GM19468 (cell line): ENCODE data around the gene FOXA3.
"Not testable (repeated sequence)": the region's sequence is repeated elsewhere in the genome, so short reads cannot be mapped to it uniquely, and the experiment has no call there.

ENCODE experiments used
- ATAC-seq: cut with Tn5 transposase; IDR thresholded peaks from one replicate; pipeline ENCODE4 v1.9.1; 2021; ENCODE audit warnings: mild to moderate bottlenecking, moderate library complexity, moderate number of reproducible peaks; ENCODE audit not compliant: unreplicated experiment; ENCODE audit errors: extremely low read depth

Gene FOXA3

DNA sequence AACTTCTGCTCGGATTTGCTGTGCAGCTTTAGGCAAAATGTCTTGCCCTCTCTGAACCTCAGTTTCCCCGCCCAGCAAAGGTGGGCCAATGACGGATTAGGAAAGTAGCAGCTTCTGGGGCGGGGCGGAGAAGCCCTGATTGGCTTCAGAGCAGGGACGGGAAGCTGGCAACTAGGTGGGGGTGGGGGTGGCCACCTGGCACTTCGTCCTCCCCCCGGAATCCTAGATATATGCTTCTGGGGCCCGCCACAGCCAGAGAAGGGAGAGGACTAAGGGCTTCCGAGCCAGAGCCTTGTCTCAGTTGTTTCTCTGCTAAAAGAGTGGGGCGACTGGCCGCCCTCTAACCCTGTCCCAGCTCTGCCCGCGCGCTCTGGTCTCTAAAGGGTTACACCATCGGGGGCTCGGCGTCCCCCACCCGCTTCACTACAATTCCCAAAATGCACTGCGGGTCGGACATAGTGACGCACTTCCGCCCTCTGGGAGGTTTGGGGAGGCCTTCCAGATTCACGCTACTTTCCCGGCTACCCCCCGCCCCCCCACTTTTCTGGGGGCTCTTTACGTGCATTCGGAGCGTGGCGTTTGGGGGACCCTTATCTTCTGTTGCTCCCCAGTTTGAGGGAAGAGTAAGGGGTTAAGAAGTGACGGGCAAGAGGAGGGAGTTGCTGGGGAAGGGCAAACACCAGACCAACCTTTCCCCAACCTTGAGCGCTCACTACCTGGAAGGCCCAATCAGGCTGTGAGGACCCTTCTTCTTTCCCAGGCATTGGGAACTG lies 22.5 kb downstream of the FOXA3 start:
- ATAC-seq: no peak

DNA sequence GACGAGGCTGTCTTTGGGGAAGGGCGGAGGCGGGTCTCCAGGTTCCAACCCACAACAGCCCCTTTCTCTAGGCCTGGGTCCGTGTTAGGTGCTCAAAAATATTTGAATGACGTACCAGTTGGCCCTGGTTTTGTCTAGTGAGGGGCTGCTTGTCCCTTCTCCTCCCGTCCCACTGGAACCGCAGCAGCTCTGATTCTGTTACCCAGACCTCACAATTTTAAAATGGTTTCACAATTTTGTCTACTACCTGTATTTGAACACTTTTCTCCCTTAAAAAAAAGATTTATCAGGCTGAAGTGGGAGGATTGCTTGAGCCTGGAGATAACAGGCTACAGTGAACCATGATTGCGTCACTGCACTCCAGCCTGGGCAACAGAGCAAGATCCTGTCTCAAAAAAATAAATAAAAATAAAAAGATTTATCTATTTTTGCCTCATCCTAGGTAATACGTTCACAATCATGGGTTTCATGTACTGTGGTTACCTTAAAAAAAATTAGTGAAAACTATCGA lies 23.1 kb downstream of the FOXA3 start:
- ATAC-seq: no peak

DNA sequence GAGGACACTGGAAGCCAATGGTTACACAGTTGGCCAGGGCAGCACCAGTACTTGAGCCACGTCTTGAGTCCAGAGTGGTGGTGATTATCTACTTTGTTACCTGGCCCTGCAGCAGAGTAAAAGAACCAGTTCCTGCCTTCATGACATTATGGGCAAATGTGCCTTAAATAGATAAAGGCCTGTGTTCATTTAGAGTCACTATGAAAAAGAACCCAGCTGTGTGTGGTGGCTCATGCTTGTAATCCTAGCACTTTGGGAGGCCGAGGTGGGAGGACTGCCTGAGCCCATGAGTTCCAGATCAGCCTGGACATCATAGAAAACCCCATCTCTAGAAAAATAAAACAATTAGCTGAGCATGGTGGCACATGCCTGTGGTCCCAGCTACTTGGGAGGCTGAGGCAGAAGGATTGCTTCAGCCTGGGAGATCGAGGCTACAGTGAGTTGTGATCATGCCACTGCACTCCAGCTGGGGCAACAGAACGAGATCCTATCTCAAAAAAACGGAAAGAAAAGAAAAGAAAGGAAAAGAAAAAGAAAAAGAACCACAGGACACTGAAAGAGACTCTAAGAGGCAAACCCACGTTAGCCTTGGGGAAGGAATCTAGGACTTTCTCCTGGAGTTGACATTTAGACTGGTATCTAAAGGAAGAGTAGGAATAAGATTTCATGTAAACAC lies 25.2 kb downstream of the FOXA3 start:
- ATAC-seq: no peak

DNA sequence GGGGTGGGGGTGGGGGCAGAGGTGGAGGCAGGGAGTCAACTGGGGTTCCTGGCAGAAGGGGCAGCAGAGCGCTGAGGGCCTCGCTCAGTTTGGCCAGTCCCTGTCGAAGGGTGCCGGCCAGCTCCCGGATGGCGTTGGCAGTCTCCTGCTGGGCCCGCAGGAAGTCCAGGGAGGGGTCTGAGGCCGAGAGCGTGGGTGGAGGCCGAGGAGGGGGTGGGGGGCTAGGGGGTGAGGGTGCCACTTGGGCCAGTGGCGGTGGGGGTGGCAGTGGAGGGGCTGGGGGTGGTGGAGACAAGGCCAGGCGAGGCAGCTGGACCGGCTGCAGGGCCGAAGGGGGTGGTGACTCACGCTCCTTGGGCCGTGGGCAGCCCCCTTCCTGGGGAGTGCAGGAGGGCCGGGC lies 26.8 kb downstream of the FOXA3 start:
- ATAC-seq: no peak

DNA sequence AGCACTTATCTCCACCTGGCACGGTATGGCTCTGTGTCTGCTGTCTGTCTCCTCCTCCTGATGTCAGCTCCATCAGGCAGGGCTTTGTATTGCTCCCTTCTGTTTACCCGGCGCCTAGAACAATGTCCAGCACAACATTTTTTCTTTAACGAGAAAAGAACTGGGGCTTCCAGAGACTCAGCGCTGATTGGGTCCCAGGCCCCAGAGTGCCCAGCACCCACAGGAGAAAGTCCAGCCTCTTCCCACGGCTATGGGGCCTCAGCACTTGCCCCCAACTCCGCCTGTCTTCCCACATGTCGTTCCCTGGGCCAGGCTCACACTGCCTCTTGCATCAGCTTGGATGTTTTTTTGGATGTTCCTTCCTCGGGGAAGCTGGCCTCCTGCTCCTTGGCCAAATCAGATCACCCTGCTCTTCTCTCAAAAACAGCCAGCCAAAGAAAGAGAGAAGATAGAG lies 31.4 kb downstream of the FOXA3 start:
- ATAC-seq: no peak

DNA sequence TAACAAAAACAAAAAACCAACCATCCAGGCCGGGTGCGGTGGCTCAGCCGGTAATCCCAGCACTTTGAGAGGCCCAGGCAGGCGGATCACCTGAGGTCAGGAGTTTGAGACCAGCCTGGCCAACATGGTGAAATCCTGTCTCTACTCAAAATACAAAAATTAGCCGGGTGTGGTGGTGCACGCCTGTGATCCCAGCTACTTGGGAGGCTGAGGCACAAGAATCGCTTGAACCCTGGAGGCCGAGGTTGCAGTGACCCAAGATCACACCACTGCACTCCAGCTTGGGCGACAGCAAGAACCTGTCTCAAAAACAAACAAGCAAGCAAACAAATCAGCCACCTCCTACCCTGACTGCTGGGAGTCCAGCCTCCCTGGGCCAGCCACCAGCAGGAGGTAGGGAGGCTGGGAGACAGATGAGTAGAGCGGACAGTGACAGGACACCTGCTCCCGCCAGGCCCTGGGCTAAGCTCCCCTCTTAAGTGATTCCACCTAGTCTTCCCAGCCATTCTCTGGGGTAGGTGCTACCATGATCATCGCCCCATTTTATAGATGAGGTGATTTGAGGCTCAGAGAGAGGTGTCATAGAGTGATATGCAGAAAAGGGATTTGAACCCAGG lies 32.0 kb downstream of the FOXA3 start:
- ATAC-seq: not testable (repeated sequence)

DNA sequence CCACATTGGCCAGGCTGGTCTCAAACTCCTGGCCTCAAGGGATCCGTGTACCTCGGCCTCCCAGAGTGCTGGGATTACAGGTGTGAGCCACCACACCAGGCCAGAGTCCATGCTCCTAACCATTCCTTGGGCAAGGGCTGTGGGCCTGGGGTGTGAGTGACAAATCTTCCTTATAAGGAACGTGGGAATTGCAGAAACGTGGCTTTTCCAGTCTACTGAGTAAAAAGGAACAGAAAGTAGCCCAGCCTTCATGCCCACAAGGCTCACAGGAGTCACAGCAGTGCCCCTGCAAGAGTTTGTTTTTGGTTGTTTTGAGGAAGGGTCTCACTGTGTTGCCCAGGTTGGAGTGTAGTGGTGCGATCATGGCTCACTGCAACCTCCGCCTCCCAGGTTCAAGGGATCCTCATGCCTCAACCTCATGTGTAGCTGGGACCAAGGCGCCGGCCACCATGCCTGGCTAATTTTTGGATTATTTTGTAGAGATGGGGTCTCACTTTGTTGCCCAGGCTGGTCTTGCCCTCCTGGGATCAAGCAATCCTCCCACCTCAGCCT lies 33.2 kb downstream of the FOXA3 start:
- no peak for ATAC-seq

DNA sequence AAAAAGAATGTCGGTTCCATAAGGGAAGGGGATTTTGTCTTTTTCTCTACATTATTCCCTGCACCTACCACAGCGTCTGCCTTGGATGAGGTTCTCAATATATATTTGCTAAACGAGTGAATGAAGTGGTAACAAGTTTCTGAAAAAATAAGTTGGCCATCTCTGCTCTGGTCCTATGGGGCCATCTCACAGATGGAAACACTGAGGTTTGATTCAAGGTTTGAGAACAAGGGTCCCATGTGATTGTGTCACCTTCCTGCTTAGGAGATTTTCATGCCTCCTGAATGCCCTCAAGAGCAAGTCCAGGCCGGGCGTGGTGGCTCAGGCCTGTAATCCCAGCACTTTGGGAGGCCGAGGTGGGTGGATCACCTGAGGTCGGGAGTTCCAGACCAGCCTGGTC lies 35.1 kb downstream of the FOXA3 start:
- no peak for ATAC-seq

DNA sequence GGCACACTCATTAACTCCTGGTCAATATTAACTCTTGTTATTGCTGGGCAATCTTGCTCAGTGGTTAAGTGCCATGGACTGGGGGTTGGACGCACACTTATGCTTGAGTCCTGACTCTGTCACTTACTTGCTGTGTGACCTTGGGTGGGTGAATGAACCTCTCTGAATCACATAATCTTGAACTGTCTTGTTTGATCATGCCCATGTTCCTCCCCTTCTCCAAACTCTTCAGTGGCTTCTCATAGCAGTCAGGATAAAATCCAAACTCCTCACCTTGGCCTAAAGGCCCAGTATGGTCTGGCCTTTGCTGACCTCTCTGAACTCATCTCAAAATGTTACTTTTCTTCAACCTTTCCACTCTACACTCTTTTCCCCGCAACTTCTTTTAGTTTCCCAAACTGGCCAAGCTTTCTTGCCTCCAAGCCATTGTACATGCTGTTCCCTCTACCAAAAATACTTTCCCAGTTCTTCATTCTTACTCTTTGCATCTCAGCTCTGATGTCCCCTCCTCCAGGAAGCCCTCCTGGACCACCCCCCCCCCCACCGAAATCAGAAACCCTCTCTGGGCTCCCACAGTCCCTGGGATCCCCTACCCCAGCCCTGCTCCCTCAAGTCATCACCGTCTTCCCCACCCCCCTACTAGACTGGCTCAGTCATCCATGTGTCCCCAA lies 35.9 kb downstream of the FOXA3 start:
- no peak for ATAC-seq

DNA sequence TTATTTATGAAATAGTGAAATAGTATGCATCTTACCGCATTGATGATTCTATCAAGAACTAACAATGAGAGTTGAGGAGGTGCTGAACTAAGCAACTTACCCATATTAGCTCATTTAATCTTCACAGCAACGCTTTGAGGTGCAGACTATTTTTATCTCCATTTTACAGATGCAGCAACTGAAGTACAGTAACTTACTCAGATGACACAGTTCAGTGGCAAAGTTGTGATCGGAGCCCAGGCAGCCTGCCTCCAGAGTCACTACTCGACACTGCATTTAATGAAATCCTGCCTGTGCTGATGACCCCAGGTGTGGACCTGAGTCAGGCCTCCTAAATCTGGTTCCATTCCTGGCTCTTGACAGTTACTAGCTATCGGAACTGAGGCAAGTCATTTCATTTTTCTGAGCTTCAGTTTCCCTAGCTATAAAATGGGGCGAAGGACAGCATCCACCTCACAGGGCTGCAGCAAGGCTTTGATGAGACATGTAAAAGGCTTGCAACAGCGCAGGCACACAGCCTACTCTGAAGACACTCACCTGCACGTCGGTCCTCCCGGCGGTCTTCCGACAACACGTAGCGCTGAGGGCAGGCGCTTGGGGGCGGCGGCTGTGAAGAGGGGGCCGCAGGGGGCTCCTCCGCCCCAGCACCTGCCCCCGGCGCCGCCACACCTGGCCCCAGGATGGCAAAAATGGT lies 36.8 kb downstream of the FOXA3 start:
- ATAC-seq: no peak

DNA sequence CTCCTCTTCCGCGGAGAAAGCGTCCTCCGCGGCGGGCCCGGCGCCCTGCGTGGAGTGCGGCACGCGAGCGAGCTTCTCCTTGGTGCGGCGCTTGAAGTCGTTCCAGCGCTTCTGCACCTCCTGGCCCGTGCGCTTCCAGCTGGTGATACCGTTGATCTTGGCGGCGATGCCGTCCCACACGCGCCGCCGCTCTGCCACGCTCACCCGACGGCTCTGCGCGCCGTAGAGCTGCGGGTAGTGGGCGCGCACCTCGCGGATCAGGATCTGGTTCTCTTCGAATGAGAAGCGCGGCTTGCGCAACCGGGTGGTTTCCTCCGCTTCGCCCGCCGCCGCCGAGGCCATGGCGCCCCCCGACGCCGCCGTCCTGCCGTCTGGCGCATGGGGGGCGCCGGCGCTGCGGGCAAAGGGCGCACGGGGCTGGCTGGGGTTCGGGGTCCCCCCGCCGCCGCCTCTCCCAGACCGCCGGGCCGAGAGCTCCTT lies 37.3 kb downstream of the FOXA3 start:
- no peak for ATAC-seq

DNA sequence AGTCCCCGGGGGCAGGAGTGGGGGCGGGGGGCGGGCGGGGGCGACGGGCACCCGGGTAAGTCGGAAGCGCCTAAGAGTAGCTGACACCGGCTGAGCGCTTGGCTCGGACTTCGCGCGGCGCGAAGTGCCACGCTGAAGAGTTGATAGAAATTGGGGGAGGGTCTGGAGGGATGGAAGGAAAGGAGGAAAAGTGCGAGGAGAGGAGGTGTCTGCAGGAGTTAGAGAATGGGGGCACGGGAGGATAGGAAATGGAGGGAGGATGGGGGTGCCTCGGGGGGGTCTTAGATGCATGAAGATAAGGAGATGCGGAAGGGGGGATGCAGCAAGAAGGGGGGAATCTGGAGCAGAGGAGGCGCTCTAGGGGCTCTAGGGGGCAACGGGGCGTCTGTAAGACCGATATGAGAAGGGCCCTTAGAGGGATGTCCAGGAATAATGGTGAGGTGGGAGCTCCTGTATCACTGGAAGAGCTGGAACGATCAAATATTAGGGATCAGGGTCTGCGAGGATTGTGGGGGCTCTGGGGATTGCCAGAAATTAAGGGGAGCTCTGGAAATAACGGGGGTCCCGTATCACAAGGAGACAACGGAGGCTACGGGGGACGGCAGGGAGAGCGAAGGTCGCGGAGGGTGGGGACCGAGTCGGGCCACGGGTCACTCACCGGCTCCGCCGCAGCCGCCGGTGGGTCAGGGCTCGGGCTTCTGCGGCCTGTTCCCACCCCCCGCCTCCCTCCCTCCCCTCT lies 38.0 kb downstream of the FOXA3 start, which contains the start of gene MYPOP:
TSS of gene MYPOP (minus strand) at position 702 of the 739 bp plus-strand sequence. CDS start 840 bp downstream, outside the sequence.
- no peak for ATAC-seq

DNA sequence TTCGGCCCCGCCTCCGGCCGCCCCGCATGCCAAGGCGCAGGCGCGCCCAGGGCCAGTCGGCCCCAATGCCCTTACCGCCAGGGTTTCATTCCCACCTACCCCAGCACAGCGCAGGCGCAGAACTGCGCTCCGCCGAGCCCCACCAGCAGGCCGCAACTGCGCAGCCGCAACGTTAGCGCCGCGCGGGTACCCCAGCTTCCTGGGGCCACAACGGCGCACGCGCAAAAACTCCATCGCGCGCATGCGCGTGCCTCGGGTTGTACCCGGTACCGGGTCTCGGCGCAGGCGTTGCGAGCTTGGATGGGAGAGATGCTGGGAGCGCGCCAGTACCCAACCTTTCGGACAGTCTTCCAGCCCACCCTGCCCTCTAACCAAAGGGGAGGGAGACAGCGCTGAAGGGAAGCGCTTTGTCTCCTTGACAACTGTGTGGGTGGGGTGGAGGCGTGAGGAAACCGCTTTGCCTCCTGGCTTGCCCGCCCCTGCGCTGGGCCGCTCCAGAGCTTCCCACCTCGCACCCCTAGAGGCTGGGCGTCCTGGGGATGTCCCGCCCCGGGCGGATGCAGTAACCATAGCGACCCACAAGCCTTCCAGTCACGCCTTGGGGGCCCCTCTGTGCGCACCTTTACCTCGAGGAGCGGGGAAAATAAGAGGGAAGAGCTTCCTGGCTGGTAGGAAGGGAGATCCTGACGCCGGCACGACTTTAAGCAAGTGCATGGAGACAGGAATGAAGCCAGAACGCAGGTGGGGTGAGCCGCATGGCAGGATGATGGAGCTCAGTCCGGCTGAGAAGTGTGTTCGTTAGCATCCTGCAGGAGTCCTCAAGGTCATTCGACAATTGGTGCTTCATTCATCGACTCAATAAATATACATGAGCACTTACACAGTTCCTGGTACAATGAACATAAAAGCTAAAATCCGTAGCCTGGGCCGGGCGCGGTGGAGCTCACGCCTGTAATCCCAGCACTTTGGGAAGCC lies 38.8 kb downstream of the FOXA3 start:
- ATAC-seq: peak; percentile 74

DNA sequence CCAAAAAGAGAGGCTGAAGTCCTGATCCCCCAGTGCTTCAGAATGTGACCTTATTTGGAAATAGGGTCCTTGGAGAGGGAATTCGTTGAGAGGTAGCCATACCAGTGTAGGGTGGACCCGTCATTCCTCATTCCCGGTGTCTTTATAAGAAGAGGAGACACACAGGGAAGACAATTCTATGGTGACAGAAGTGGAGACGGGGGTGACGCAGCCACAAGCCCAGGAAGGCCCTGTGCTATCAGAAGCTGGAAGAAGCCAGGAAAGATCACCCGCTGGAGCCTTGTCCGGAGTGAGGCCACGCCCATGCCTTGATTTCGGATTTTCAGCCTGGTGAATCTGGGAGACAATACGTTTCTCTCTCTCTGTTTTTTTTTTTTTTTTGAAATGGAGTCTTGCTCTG lies 40.9 kb downstream of the FOXA3 start:
- ATAC-seq: no peak

DNA sequence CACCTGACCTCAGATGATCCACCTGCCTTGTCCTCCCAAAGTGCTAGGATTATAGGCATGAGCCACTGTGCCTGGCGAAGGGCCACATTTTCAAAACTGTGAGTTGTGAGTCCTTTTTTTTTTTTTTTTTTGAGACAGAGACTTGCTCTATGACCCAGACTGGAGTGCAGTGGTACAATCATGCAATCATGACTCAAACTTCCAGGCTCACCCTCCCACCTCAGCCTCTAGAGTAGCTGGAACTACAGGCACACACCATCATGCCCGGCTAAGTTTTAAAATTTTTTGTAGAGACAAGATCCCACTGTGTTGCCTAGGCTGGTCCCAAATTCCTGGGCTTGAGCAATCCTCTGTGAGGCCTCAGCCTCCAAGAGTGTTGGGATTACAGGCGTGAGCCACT lies 42.1 kb downstream of the FOXA3 start:
- ATAC-seq: no peak

DNA sequence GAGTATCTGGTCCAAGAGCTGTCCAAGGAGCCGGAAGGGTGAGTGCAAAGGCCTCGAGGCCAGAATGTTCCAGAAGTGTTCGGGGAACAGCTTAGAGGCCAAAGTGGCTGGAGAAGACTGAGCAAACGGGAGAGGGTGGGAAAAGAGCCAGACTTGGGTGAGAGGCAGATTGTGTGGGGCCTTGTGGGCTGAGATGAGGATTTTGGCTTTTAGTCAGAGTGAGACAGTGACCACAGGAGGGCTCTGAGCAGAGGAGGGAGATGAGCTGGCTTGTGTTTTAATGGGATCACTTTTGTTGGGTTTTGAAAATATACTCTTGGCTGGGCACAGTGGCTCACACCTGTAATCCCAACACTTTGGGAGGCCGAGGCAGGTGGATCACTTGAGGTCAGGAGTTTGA lies 44.8 kb downstream of the FOXA3 start:
- ATAC-seq: no peak

DNA sequence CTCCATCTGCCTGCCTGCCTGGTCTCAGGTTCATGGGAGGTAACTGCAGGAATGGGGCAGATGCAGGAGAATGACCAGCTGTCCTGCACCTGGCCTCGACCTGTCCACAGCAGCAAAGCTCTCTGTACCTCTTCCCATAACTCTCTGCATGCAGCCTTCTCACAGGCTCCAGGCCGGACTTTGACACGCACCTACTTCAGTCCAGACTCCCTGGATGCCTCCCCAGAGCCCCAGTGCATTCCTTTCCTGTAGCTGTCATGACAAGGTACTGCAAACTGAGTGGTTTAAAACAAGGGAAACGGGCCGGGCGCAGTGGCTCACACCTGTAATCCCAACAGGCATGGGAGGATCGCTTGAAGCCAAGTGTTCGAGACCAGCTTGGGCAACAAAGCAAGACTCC lies 47.2 kb downstream of the FOXA3 start:
- no peak for ATAC-seq
